Prostate gland (tissue), 2 donors: ENCODE measurements around the gene MAGI2. TPM values are rescaled to one million over a fixed set of nuclear protein-coding genes. Genes with fewer than 3 reads are reported as not detected.

Experiments used
- DNase-seq: peaks from one replicate; pipeline ENCODE4 v3.0.0-alpha.2; 2019; ENCODE audit warnings: low spot score
- H3K27ac ChIP-seq, 2 donors: fragments of 200-600 bp; sonication (generic); 2 replicates each; pipeline ENCODE4 v1.5.1; 2017 to 2019
- H3K27me3 ChIP-seq: fragments of 200-600 bp; sonication (generic); replicated peaks from 2 replicates; pipeline ENCODE4 v1.5.1; 2019; ENCODE audit not compliant: insufficient read depth
- H3K36me3 ChIP-seq, 2 donors: fragments of 200-600 bp; sonication (generic); 1 replicate in 1 of 2; 2 replicates in 1 of 2; pipeline versions ENCODE4 v1.5.1 to v1.8.1; 2017 to 2019
- H3K4me1 ChIP-seq: fragments of 200-600 bp; sonication (generic); replicated peaks from 2 replicates; pipeline ENCODE4 v1.5.1; 2019
- H3K4me3 ChIP-seq, 2 donors: fragments of 200-600 bp; sonication (generic); 2 replicates each; pipeline ENCODE4 v1.5.1; 2017 to 2019
- H3K9me3 ChIP-seq: fragments of 200-600 bp; sonication (generic); 2 replicates; pipeline ENCODE4 v1.5.1; 2017
- CTCF ChIP-seq, 4 experiments: fragments of 200-600 bp in 2 of 4; fragments of 450-650 bp in 2 of 4; sonication (generic) in 2 of 4; IDR thresholded peaks; 1 replicate in 3 of 4; 2 replicates in 1 of 4; pipeline ENCODE4 v1.5.1; 2016 to 2019; ENCODE audit warnings: antibody characterized with exemption in 4 of 4, mild to moderate bottlenecking in 2 of 4, moderate library complexity in 2 of 4
- POLR2A ChIP-seq: fragments of 450-650 bp; IDR thresholded peaks from one replicate; pipeline ENCODE4 v1.6.1; 2016; ENCODE audit warnings: antibody characterized with exemption, mild to moderate bottlenecking
- POLR2AphosphoS5 ChIP-seq: sonication (generic); formaldehyde crosslinking; IDR thresholded peaks from one replicate; pipeline ENCODE4 v1.6.1; 2017; ENCODE audit warnings: antibody characterized with exemption
- WGBS: methylation state at CpG from one replicate; pipeline ENCODE4 v1.1.5; 2018; 5-methylcytosine and 5-hydroxymethylcytosine counted together
- intact Hi-C: fragments of 100-400 bp; cut with DNase I; formaldehyde crosslinking; loops from one replicate; pipeline ENCODE4 v1.14.2; 2022
- total RNA-seq, 2 donors: library from RNA; depleted of rRNA; stranded (reverse); fragments of >200 nt; gene quantifications; one replicate each; pipeline ENCODE4 v1.1.0, GENCODE V29; 2016

MAGI2 gene
- total RNA-seq, 2 donors from 2014 or later, result 27.1 to 31.3 TPM

DNA sequence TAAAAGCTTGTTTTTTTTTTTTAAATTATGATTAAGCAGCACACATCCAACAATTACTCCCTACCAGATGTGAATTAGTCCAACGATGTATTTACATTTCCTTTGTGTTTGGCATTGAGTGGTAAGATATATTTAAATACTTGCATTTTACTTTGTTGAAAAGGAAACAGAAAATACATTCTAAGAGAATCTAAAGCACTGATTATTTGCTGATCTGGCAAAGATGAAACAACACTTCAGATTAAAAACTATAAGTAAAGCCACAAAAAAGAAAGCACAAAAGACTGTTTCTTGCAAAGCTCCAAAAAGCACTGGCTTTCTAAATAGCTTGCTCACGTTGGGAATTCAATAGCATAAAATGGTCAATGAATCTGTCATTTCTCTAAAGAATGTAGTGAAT is 1188.4 kb downstream of the MAGI2 start:
- TF ChIP-seq CTCF (IDR thresholded peaks at IDR 0.05) (no peak), POLR2A (no peak), POLR2AphosphoS5 (no peak)
- intact Hi-C loops, result no loop called here
- Histone ChIP-seq H3K27me3 (no peaks in the 10 kb centered on the region), H3K36me3 (no peaks in the 10 kb centered on the region), H3K4me3 (no peak overlapping the region), H3K27ac (no peak overlapping the region), H3K4me1 (no peaks in the 10 kb centered on the region), H3K9me3 (no peaks in the 10 kb centered on the region)
- DNase-seq, result no peak
- WGBS, result 33% methylated on average over 2 of the region's 2 CpGs

DNA sequence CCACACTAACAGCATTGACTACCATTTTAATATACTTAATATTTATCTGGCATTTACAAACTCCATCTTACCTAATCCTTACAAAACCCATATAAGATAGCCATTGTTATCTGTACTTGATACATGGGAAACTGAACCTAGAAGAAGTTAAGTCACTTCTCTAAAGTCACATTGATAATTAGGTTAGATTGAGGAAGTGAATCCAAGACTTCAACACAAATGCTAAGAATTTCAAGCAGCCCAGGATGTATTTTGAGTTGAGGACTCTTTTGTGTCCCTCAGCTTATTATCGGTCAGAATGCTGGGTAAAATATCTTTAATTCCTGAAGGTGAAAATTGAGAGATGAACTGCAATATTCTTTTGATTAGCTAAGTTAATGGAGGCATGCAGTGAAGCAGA is 1189.4 kb downstream of the MAGI2 start:
- Histone ChIP-seq H3K27me3 (no peaks in the 10 kb centered on the region), H3K4me1 (no peaks in the 10 kb centered on the region), H3K27ac (no peak overlapping the region), H3K36me3 (no peaks in the 10 kb centered on the region), H3K4me3 (no peak overlapping the region), H3K9me3 (no peaks in the 10 kb centered on the region)
- intact Hi-C loops, result no loop called here
- DNase-seq, result no peak
- TF ChIP-seq POLR2AphosphoS5, result no peak
- no peak for TF ChIP-seq CTCF (IDR thresholded peaks at IDR 0.05)
- TF ChIP-seq POLR2A, result no peak
- 88% methylated on average over 1 of the region's 1 CpG for WGBS

GRCh38 chr7:78261739-78262138 is 1191.7 kb downstream of the MAGI2 start:
- no peak for DNase-seq
- Histone ChIP-seq H3K27me3 (no peaks in the 10 kb centered on the region), H3K4me3 (no peak overlapping the region), H3K9me3 (no peaks in the 10 kb centered on the region), H3K4me1 (no peaks in the 10 kb centered on the region), H3K36me3 (no peaks in the 10 kb centered on the region), H3K27ac (no peak overlapping the region)
- TF ChIP-seq CTCF (IDR thresholded peaks at IDR 0.05) (no peak), POLR2AphosphoS5 (no peak), POLR2A (no peak)
- 90% methylated on average over 1 of the region's 1 CpG for WGBS
- intact Hi-C loops, result no loop called here

DNA sequence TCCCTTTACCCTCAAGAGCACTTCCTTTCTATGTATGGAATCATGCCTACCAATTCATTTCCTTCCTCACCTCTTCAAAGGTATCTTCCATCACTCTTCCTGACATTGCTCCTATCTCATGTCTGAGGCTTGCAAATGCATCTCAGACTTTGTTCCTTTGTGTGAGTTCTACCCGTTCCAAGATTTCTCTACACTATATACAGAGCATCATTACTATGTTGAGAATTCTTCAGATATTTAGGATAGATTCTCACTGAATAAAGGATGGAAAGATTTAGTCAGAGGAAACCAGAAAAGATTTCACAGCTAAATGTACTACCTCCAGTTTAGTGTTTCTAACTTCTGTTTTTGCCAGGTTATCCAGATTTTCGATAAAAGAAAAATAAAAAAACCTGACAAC is 1192.2 kb downstream of the MAGI2 start:
- TF ChIP-seq POLR2AphosphoS5 (no peak), POLR2A (no peak), CTCF (IDR thresholded peaks at IDR 0.05) (no peak)
- Histone ChIP-seq H3K4me3 (no peak overlapping the region), H3K27me3 (no peaks in the 10 kb centered on the region), H3K36me3 (no peaks in the 10 kb centered on the region), H3K4me1 (no peaks in the 10 kb centered on the region), H3K27ac (no peak overlapping the region), H3K9me3 (no peaks in the 10 kb centered on the region)
- intact Hi-C loops, result no loop called here
- DNase-seq, result no peak
- 86% methylated on average over 2 of the region's 2 CpGs for WGBS

DNA sequence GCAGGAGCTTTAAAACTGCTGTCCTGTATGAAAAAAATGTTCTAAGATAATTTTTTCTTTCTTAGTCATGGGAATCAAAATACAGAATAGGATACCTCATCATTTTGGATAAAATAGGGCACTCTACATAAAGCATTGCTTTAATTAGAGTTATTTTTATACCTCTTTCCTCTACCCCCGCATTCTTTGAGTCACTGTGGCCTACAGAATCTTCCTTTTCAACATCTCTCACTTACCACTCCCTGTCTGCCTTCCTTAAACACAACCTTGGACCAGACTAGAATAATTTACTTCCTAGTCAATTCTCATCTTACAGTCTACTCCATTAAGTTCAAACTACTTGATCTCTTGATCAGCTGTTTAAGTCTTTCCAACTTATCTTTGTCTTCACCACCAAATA is 1192.6 kb downstream of the MAGI2 start:
- no peak overlapping the region for H3K27ac ChIP-seq
- H3K4me1 ChIP-seq, result no peaks in the 10 kb centered on the region
- no peaks in the 10 kb centered on the region for H3K27me3 ChIP-seq
- DNase-seq, result no peak
- TF ChIP-seq POLR2AphosphoS5, result no peak
- TF ChIP-seq CTCF (IDR thresholded peaks at IDR 0.05), result no peak
- no peak for TF ChIP-seq POLR2A
- H3K9me3 ChIP-seq, result no peaks in the 10 kb centered on the region
- no peak overlapping the region for H3K4me3 ChIP-seq
- H3K36me3 ChIP-seq, result no peaks in the 10 kb centered on the region
- intact Hi-C loops, result no loop called here
- 97% methylated on average over 1 of the region's 1 CpG for WGBS
